GM18909 (cell line): ENCODE results near the gene HERC2.
"Not testable (repeated sequence)": the region's sequence is repeated elsewhere in the genome, so short reads cannot be mapped to it uniquely, and the experiment has no call there.

ENCODE experiments used
- ATAC-seq: cut with Tn5 transposase; IDR thresholded peaks from one replicate; pipeline ENCODE4 v1.9.1; 2021; ENCODE audit warnings: mild to moderate bottlenecking; ENCODE audit not compliant: unreplicated experiment, poor library complexity

HERC2 gene

GRCh38 chr15:28322129-28322588 lies at the start of gene HERC2:
TSS of gene HERC2 (minus strand) at chr15:28322179. CDS start at chr15:28321433, 746 bp downstream.
- ATAC-seq = not testable (repeated sequence)

GRCh38 chr15:28365502-28365901 lies 43.5 kb upstream of the HERC2 start:
- not testable (repeated sequence) for ATAC-seq

DNA sequence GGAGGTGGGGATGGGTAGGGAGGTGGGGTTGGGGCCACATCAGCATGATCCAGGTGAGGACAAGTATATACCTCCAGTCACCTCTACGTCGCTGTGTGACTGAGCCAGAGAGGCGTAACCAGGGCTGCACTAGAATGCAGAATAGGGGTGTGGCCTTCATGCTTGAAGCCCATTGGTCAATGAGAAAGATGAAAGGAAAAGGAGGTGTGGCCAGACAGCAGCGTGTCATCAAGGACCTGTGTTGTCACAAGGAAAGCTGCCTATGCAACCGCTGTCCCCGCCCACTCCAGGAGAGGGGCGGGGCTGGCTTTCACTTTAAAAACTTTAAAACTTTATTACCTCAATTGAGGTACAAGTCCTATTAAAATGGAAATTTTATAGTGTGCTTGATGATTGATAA lies 36.0 kb upstream of the HERC2 start, which contains the start of gene GOLGA6L24:
Gene GOLGA6L24 (minus strand): TSS at position 101 of the 400 bp plus-strand sequence. CDS start 61 bp downstream, at position 40.
- not testable (repeated sequence) for ATAC-seq

DNA sequence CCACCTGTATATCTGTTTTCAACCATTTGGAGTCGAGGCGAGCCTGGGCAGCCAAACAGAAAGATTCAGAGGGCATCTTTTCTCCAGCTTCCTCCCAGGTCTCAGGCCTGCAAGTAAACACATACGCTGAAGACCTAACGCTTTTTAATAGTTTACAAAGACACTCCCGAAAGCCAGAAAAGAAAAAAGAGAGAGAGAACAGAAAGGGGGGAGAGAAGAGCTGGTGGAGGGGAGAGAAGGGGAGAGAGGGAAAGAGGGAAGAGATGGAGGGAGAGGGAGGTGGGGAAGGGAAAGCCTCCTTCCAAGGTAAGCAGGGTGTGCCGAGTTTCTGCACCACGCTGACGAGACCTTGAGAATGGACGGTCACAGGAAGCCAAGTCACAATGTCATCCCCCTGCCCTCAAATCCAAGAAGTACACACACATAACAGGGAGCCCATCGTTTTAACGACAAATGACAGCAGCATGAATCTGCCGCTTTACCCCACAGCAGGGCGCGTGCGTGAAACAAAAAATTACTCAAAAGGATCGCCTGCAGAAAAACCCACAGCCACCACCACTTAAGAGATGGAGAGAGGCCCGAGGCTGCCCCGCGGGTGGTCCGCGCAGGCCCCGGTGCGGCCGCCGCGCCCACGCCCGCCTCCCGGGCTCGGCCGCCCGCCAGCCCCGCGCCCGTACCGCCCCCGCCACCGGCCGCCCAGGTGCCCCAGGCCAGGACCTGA lies 461 bp downstream of the HERC2 start:
- not testable (repeated sequence) for ATAC-seq

DNA sequence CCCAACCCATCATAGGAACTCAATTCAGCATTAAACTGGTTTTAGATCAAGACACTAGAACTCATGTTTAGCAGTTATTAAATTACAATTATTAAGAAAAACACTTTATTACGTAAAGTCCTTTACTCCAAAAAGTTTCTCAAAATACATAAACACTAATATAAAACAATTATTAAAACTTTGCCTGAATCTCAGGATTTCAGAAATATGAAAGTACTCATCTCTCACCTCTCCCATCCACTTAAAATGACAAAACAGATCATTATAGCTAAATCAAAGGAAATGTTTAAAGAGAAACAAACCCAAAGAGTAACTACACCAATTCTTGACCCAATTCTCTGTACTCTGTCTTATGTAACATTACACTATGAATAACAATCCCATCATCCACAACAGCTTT lies 2.3 kb downstream of the HERC2 start:
- ATAC-seq = not testable (repeated sequence)

- not testable (repeated sequence) for ATAC-seq
Measured at GRCh38 chr15:28318828-28319227, 3.2 kb downstream of the HERC2 start.

- ATAC-seq = not testable (repeated sequence)
Measured at GRCh38 chr15:28318122-28318521, 3.9 kb downstream of the HERC2 start.

GRCh38 chr15:28316958-28317357 lies 5.0 kb downstream of the HERC2 start:
- not testable (repeated sequence) for ATAC-seq

DNA sequence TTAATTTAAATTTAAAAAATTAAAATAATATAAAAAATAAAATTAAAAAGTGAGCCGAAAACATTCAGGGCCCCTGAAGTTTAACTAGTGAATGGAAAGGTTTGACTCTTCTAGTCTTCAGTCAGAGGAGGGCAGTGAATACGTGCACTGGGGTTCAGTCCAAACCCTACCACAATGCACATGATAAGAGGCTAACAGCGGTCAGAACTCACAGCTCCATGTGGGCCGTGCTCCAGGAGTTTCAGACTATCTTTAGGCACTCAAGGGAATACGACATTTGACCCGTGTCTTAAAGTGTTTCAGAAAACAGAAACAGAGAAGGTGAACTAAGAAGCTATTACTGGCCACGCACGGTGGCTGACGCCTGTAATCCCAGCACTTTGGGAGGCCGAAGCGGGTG lies 11.5 kb downstream of the HERC2 start:
- not testable (repeated sequence) for ATAC-seq

DNA sequence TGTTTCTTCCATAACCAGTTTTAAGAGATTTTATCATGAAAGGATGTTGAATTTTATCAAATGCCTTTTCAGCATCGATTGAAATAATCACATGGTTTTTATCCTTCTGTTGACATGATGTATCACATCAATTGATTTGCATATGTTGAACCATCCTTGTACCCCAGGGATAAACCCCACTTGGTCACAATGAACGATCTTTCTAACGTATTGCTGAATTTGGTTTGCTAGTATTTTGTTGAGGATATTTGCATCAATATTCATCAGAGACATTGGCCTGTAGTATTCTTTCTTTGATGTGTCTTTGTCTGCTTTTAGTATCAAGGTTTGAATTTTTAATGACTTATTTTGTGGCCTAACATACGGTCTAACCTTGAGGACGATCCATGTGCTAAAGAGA lies 13.3 kb downstream of the HERC2 start:
- not testable (repeated sequence) for ATAC-seq

GRCh38 chr15:28305700-28306099 lies 16.3 kb downstream of the HERC2 start:
- ATAC-seq = not testable (repeated sequence)

GRCh38 chr15:28297434-28297833 lies 24.5 kb downstream of the HERC2 start:
- ATAC-seq = not testable (repeated sequence)

GRCh38 chr15:28296814-28297213 lies 25.2 kb downstream of the HERC2 start:
- ATAC-seq = not testable (repeated sequence)

DNA sequence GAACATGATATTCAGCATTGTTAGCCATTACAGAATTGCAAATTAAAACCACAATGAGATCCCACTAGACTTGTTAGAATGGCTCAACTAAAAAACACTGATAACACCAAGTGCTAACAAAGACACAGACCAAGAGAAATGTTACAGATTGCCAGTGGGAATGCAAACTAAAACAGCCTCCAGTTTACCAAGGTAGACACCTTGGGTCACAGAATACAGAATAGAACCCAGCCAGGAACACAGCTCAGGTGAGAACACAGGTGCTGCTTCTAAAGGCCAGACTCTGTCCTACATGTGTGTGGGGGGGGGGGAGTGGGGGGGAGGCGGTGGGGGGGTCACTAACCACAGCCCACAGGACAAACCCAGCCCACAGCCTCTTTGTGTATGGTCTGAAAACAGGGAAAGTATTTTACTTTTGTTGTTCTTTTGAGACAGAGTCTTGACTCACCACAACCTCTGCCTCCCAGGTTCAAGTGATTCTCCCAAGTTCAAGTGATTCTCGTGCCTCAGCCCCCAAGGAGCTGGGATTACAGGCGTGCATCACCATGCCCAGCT lies 26.9 kb downstream of the HERC2 start:
- not testable (repeated sequence) for ATAC-seq

- ATAC-seq = not testable (repeated sequence)
Measured at GRCh38 chr15:28294560-28294959, 27.4 kb downstream of the HERC2 start.

- ATAC-seq = peak; percentile 37
Measured at GRCh38 chr15:28289694-28290463, 32.1 kb downstream of the HERC2 start.

- peak; percentile 85 for ATAC-seq
Measured at GRCh38 chr15:28288830-28289693, 32.9 kb downstream of the HERC2 start.

- ATAC-seq = not testable (repeated sequence)
Measured at GRCh38 chr15:28286659-28287058, 35.3 kb downstream of the HERC2 start.

DNA sequence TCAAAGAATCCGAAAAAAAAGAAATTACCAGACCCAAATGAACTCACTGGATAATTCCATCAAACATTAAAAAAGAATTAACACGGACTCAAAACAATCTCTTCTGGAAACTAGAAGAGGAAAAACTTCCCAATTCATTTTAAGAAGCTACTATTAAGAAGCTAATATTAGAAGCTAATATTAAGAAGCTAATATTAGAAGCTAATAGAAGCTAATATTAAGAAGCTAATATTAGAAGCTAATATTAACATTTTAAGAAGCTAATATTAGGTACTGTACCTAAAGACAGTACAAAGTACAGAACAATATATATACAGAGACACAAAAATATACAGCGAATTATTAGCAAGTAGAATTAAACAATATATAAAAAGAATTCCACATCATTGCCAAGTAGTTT lies 35.9 kb downstream of the HERC2 start:
- ATAC-seq = no peak

GRCh38 chr15:28281876-28282275 lies 40.1 kb downstream of the HERC2 start:
- no peak for ATAC-seq
